HG02588 (cell line): ENCODE measurements around the gene PHLDA3.
"Not testable (repeated sequence)": the region's sequence is repeated elsewhere in the genome, so short reads cannot be mapped to it uniquely, and the experiment has no call there.

Experiments
- ATAC-seq: cut with Tn5 transposase; IDR thresholded peaks from one replicate; pipeline ENCODE4 v1.9.1; 2021; ENCODE audit warnings: mild to moderate bottlenecking, moderate library complexity; ENCODE audit not compliant: unreplicated experiment

Gene PHLDA3

DNA sequence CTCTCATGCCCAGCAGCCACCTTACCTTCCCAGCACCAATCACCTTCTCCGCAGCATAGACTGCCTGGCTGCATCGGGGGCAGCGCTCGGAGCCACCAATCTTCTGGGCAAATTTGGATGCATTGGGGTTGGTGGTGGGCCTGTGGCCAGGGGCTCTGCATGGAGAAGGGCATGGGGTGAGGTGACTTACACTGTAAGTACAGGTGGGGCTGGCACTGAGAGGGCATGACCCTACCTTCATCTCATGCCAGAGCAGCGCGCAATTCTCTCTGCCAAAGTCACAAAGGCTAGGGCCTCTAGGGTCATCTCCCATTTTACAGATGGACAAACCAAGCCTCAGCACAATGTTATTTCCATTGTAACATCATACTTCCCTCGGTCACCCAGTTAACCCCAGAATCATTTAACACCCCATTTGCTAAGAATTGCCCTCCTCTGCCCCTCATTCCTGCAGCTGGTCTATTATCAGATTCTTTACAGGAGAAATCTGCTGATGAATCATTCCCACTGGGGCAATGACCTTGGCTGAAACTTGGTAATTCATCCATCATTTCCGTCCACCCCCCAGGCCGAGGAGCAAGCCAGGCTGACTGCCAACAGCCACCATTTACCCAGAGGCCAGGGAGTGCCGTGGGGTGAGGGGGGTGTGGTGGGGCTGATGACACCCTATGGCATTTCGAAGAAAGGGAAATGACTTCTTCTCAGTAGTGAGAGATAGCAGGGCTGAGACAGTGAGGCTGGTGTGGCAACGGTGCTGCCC, 20.0 kb upstream of the PHLDA3 start:
- ATAC-seq, result no peak

DNA sequence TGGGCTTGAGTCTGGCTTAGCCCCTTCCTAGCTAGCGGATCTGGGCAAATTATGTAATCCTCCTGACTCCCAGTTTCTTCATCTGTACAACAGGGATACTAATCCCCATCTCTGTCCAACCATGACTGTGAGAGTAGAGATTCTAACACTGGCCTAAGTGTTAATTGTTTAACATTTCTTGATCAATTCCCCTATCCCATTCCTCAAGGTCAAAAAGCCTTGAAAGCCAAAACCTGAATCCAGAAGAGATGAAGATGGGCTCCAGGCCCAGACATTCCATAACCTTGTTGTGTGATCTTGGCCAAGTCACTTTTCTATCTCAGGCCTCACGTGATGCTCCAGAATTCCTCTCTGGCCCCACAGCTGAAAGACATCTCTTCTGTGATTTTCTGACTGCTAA, 18.8 kb upstream of the PHLDA3 start:
- no peak for ATAC-seq

DNA sequence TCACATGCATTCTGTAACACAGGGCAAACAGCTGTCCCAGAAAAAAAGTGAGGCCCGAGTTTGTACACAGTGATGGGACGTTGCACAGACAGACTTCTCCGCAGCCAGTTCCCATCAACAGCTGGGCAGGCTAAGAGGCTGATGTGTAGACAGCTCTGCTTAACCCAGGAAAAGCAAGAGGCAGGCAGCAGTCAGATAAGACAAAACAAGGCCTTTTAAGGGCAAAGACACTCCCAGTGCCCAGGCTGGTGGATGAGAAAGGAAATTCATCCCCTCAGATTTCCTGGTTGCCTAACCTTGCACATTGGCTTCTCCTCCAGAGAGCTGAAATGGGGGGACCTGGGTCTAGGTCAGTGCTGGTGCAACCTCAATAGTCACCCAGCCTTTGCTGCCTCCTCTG, 17.2 kb upstream of the PHLDA3 start:
- no peak for ATAC-seq

DNA sequence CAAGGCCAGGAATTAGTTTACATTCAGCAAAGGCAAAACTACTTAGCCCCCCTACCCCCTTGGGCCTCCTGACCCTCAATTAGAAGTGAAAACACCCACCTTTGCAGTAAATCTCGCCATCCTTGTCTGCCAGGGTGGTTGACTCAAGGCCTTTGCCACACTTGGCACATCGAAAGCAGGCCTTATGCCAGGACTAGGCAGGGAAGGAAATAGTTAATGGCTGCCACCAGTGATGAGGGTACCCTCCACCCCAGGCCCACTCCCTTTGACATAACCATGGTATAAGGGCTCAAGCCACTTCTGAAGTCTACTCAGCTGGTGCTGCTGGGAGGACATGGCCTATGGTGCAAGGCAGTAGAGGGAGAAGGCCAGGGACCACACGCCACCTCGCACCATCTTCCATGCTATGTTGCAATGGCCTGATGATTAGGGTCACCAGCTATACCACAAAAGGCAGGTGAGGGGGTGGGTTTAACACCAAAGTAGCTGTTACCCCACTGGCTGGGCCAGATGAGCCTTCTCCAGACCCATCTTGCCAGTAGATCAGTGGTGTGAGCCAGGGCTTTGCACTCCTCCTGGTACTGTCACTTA, 16.3 kb upstream of the PHLDA3 start:
- no peak for ATAC-seq

DNA sequence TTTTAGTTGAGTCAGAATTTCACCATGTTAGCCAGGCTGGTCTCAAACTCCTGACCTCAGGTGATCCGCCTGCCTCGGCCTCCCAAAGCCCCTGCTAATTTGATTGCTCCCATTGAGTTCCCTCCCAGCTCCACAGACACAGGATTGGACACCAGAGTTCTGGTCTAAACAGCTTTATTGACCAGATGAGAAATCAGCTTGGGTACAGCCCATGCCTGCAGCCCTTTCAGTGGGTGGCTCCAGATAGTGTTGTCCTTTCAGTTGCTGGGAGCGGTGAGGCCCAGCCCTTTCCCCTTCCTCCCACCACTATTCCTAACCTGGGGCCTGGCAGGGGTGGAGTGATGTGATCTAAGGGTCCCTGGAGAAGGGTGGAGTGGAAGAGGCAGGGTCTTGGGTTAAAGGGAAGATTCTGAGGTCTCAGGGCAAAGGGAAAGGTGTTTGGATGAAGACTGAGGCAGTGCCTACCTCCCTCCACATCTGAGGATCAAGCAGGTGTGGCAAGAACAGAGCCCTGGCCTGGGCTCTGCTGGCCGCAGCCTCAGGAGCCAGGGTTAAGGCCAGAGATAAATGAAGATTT, 14.5 kb upstream of the PHLDA3 start:
- no peak for ATAC-seq

DNA sequence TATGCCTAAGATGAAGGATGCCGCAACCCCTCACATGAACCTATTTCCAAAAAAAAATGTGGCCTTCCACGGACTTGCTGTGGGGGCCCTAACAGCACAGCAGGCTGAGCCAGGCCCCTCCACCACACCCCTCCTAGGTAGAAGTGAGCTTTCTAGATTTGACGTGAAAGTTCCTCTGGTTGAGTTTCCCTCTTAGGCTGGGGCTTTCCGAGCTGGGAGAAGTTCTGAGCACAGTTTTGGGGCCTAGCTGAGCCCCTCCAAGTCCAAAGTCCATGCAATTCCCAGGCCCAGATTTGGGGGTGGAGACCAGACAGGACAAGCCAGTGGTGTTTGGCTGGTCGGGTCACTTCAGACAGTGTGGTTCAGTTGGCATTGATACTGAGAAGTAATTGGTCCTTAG, 13.8 kb upstream of the PHLDA3 start:
- ATAC-seq, result no peak

DNA sequence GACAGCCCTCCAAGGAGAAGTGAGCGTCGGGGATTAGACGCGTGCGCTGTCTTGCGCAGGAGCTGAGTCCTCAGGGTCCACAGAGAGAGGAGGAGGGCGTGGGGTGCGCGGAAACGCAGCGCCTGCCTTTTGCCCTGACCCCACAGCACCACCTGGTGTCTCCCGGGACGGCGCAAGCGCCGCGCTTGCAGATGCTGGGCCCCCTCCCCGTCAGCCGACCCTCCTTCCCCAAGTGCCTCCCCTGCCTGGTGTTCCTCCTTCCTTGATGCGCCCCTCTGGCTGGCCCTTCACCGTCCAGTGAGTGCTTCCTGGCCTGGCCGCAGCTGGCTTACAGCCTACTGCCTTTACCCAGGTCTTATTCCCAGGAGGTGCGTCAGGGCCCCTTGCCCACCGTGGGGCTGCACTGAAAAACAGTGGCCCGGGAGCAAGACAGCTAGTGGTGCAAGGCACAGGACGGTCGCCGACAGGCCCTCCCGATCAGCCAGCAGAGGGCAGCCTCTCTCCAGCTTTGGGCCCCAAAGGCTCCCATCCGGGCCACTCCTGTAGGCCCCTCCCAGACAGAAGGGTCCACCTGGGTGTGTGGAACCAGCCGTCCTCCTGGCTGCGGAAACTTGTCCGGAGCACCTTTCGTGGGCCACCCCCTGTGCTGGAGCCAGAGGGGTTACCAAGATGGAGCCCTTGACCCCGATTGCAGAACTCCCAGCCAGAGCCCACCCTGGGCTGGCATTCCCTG, 12.9 kb upstream of the PHLDA3 start:
- peak; percentile 71 for ATAC-seq

DNA sequence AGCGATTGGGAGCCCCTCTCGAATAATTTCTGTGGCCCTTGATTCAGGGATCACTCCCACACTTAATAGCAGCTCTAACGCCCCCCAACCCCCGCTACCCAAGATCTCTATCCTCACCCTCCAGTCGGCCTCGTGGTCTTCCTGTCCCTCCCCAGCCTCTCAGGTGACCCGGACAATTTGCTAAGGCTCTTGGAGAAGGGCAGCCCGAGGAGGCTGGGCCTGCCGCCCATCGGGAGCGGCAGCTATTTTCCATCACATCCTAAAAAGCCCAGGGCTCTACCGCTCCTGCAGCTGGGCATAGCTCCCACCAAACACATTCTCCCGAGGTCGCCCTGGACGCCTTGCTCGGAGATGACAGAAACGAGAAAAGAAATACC, 12.0 kb upstream of the PHLDA3 start:
- no peak for ATAC-seq

DNA sequence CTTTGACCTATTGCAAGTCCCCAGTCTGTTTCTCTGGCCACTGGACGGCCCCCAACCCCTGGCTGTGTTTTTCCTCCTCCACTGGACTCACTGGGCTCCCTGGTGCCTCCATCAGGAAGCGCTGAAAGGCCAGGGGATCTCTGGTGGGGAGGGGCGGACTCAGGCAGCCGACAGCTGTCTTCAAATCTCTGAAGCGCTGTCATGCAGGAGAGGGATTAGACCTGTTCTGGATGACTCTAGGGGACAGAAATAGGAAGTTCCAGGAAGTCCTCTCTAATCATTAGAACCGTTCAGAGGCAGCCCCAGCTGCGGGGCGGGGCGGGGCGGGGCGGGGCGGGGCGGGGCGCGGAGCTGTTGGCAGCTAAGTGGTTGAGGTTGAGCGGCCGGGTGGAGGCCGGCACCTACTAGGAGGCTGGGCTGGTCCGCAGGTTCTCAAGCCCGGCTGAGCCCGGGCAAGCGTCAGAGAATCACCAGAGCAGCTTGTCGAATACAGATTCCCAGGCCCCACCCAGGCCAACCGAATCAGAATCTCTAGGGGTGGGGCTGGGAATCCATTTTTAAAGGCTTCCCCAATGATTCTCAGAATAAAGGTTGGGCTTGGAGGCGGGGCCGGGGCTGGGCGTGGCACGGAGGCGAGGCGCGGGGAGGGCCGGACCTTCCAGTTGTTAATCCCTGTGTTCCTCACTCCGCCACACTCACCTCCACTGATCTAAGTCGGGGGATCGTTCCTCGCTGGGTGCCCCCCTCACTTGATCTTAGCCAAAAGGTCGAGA, 11.4 kb upstream of the PHLDA3 start:
- ATAC-seq, result peak; percentile 57

DNA sequence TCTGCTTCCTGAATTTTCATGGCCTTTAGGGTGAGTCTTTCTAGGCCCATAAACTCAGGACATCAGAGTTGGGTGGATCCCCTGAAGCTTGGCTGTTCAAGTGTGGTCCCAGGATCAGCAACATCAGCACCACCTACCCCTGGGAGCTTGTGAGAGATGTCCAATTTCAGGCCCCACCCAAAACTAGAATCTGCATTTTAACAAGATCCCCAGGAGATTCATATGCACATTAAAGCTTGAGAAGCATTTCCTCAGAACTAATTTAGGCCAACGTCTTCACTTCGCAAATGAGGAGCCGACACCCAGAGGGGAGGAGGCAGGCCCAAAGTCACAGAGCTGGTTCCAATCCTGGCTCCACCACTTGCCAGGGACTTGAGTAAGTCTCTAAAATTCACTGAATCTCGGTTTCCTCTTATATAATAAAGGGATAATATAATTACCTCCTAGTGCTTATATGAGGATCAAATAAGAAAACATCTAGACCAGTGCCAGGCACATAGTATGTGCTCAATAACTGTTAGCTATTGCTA, 10.3 kb upstream of the PHLDA3 start:
- no peak for ATAC-seq

DNA sequence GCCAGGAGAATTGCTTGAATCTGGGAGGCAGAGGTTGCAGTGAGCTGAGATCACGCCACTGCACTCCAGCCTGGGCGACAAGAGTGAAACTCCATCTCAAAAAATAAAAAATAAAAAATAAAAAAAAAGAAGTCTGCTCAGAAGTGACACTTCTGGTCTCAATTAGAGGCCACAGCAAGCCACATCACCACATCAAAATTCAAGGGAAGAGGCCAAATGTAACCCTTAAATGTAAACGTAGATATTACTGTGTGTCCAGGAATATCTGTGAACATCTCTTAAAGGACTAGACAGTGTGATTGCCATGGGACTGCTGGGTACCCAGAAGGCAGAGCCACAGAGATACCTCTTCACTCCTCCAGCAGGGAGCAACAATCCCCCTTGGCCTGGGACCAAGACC, 9.7 kb upstream of the PHLDA3 start:
- ATAC-seq, result not testable (repeated sequence)

DNA sequence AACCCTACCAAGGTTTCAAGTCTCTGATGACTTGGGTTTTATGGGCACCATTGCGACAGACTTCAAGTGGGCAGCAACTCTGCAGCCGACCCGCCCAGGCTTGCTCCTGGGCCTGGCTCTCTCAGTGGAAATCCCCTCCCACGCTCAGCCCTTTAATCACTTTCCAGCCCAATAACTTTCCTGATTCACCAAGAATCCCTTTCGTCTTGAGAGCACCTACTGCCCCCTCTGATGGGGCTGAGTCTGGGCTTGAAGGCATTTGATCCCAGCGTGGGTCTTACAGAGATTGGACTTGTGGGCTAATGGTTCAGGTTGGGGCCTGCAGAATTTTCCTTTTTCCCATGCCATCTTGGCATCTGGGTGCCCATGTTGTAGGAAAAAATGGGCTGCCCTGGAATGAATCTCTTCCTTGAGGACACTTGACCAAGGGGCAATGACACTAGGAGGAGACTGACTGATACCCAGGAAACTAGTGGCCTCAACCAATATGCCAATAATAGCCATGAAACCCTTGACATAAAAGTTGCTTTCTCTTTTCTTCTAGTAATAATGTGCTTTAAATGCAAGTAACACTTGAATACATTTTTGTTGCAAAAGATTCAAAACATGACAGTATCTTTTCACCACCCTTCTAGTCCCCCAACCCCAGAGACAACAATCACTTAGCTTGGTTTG, 7.8 kb upstream of the PHLDA3 start:
- ATAC-seq, result no peak

DNA sequence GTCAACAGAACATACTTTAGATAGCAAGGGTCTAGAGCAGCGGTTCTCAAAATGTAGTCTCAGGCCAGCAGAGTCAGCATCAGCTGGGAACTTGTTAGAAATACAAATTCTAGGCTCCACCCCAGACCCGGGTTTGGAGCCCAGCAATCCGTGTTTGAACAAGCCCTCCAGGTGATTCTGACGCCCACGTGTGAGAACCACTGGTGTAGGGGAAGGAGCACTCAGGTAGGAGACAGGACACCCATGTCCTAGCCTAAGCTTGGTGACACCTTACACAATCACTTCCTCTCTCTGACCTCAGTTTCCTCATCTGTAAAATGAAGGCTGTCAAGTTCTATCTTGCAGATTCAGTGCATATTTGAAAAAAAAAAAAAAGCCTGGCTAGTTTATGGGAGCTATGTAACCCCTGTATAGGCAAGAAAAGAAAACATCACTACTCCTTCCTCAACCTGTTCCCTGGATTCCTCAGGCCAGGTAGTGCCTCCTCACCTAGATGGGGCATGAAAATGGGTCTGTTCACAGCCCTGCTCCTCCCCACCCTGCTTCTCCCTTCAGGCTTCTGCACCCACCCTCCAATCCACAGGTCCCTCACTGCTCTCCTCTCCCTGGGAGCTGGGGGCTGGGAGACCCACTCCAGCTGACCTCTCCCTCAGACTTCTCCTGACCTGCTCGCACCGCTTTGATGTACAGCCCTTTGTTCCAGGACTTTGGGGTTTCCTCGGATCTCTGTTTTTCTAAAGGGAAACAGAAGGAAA, 7.1 kb upstream of the PHLDA3 start:
- ATAC-seq, result no peak

DNA sequence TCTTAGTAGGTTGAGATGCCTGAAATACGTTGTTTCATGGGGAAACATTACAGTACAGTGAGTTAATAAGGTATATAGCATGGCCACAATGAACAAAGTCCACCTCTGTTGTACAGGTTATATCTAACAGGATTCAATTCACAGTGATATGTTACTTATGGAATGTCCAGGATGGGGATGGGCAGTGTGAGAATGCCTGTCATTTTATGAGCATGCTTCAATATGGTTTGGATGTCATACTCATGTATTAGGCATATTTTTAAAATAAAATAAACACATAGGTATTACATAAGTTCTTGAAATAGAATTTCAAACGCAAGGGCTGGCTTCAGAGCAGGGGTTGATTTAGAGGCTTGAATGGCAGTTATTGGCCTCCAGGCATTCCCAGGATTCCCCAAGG, 6.1 kb upstream of the PHLDA3 start:
- no peak for ATAC-seq

DNA sequence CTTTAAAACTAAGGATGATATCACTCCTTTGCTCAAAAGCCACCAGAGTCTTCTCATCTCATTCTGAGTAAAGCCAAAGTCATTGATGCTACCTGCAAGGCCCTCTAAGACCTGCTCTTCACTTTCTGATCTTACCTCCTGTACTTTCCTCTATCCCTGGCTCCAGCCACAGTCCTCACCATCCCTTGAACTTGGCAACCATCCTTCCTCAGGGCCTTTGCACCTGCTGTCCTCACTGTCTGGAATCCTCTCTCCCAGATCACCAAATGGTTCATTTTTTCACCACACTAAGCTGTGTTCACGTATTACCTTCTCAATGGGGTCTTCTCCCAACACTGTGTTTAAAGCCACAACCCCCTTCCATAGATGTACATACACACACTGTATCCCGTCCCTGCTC, 4.3 kb upstream of the PHLDA3 start:
- ATAC-seq, result no peak

DNA sequence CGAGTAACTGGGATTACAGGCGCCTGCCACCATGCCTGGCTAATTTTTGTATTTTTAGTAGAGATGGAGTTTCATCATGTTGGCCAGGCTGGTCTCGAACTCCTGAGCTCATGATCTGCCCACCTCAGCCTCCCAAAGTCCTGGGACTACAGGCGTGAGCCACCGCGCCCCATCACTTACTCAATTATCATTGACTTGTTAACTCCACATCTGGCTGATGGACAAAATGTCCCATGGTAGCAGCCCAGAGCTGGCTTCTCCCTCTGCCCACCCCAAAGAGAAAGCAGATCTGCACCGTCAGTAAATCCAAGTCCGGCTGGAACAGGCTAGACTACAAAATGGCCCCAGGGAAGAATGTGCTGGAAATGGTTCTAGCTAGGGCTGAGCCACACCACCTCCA, 3.3 kb upstream of the PHLDA3 start:
- not testable (repeated sequence) for ATAC-seq

DNA sequence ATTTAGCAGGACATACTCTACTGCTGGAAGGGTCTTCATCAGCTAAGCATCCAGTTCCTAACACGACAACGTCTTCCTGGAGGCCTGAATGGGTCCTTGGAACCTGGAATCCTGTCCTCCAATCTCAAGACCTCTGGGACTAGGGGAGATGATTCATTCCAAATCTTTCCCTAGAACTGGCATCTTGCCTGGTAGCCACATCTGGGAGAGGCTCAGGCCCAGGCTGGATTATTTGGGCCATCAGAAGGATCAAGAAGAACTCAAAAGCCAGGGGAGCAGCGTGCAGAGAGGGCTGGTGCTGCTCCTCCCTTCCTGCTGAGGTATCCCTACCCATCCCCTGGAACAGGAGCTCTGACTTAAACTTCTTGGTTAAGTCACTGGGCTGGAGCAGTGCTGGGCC, 2.8 kb upstream of the PHLDA3 start:
- no peak for ATAC-seq

DNA sequence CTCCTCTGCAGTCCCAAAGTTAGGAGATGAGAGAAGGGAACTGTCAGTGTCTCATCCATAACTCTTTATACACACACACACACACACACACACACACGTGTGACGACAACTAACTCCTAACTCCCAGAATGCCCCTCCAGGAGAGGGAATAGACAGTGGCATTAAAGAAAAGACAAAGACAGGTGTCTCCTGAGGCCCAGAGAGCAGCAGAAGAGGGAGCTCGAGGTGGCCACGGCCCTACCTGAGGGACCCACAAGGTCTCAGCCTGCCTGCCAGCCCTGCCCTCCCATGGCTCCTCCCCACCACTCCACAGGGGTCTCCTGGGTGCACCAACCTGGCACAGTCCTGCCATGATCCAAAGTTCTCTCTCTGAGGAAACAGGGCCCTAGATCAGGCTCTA, 1.6 kb upstream of the PHLDA3 start:
- ATAC-seq, result no peak

DNA sequence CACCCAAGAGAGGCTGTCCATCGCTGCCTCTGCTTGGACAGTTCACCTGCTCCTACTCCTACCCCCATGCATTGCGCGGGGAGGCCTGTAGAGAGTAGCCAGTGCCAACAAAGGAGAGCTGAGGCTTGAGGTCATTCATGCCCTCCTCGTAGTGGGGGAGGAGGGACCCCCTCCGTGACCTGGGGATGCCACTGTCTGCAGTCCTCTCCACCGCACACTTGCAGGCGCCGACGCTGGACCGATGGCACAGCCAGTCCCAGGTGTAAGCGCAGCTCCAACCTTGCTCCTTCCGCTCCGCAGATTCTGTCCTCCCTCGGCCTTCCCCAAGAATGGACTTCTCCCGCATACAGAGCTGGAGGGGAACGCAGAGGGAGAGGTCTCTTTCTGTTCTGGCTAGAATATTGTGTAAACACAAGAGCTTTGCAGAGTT, 672 bp upstream of the PHLDA3 start:
- ATAC-seq, result no peak

DNA sequence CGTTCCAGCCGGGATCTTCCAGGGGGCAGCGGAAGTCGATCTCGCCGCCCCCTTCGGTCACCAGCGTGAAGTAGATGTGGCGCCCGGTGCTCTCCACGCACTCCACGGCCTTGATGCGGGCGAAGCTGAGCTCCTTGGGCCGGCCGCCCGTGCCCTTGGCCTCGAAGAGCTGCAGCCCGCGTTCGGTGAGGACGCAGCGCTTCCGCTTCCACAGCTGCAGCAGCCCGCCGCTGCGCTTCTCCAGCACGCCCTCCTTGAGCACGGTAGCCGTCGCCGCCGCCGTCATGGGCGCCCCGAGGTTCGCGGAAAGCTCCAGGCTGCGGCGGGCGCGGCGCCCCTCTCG, 516 bp downstream of the PHLDA3 start:
- peak; percentile 40 for ATAC-seq
